DND-41 (cell line): ENCODE results near the gene CEBPE.

Experiments
- ATAC-seq: fragments of 200-7000 bp; cut with Tn5 transposase; 3 replicates; pipeline ENCODE4 v1.9.1; 2021; ENCODE audit warnings: low read depth; ENCODE audit not compliant: insufficient read depth
- DNase-seq: peaks from one replicate; pipeline ENCODE4 v3.0.0-alpha.2; 2020
- H2AFZ ChIP-seq: 2 replicates; pipeline ENCODE4 v1.6.0; 2012; ENCODE audit warnings: low read depth, low read length
- H3K27ac ChIP-seq: 2 replicates; pipeline ENCODE4 v1.5.1; 2012; ENCODE audit warnings: low read length, inconsistent platforms
- H3K27me3 ChIP-seq: fragments of 200-600 bp; sonication (generic); 2 replicates; pipeline ENCODE4 v1.6.0; 2012; ENCODE audit warnings: low read length, mild to moderate bottlenecking, inconsistent platforms; ENCODE audit not compliant: insufficient read depth, poor library complexity
- H3K36me3 ChIP-seq: 2 replicates; pipeline ENCODE4 v1.5.1; 2012; ENCODE audit warnings: low read length, inconsistent platforms; ENCODE audit not compliant: insufficient read depth
- H3K4me1 ChIP-seq: 2 replicates; pipeline ENCODE4 v1.5.1; 2012; ENCODE audit warnings: mild to moderate bottlenecking, low read length; ENCODE audit not compliant: insufficient read depth
- H3K4me2 ChIP-seq: 2 replicates; pipeline ENCODE4 v1.6.0; 2012; ENCODE audit warnings: mild to moderate bottlenecking, moderate library complexity, low read length, inconsistent platforms; ENCODE audit not compliant: insufficient read depth
- H3K4me3 ChIP-seq, 2 experiments: fragments of 200-600 bp in 1 of 2; shearing (Covaris generic) in 1 of 2; 2 replicates each; pipeline ENCODE4 v1.5.1; 2012 to 2016; ENCODE audit warnings: inconsistent platforms in 2 of 2, low read length in 2 of 2, mild to moderate bottlenecking in 2 of 2, low read depth in 1 of 2, moderate library complexity in 1 of 2
- H3K79me2 ChIP-seq: 2 replicates; pipeline ENCODE4 v1.6.0; 2012; ENCODE audit warnings: low read length, inconsistent platforms; ENCODE audit not compliant: insufficient read depth
- H3K9ac ChIP-seq: 2 replicates; pipeline ENCODE4 v1.6.0; 2012; ENCODE audit warnings: low read depth, mild to moderate bottlenecking, inconsistent platforms, low read length, moderate library complexity
- H3K9me3 ChIP-seq: 2 replicates; pipeline ENCODE4 v1.5.1; 2012; ENCODE audit warnings: low read length, moderate library complexity, mild to moderate bottlenecking, inconsistent platforms; ENCODE audit not compliant: insufficient read depth, severe bottlenecking
- H4K20me1 ChIP-seq: 2 replicates; pipeline ENCODE4 v1.6.0; 2012; ENCODE audit warnings: low read length; ENCODE audit not compliant: insufficient read depth
- EZH2 ChIP-seq: IDR thresholded peaks from 3 replicates; pipeline ENCODE4 v1.6.1; 2012; ENCODE audit warnings: borderline replicate concordance, low read depth, mild to moderate bottlenecking, moderate library complexity, low read length, inconsistent platforms; ENCODE audit not compliant: severe bottlenecking
- TF ChIP-seq, protein P1 (sequence below): IDR thresholded peaks from 2 replicates; pipeline ENCODE4 v1.5.1; 2012; ENCODE audit warnings: borderline replicate concordance, low read length, moderate library complexity, mild to moderate bottlenecking; ENCODE audit not compliant: poor library complexity, severe bottlenecking; ENCODE audit errors: extremely low read depth

The CEBPE gene

GRCh38 chr14:23146980-23147379 is 27.9 kb upstream of the CEBPE start:
- Histone ChIP-seq H3K4me3 (no peak overlapping the region), H3K36me3 (no peaks in the 10 kb centered on the region), H3K27me3 (peaks cover 34% of the 10 kb centered on the region), H2AFZ (no peak overlapping the region), H3K4me2 (no peak overlapping the region), H3K27ac (no peak overlapping the region), H3K4me1 (no peaks in the 10 kb centered on the region), H4K20me1 (0 out of 2 replicates have a peak, but pooled peaks cover 4% of the 10 kb centered on the region), H3K9me3 (no peaks in the 10 kb centered on the region), H3K9ac (no peak overlapping the region), H3K79me2 (no peaks in the 10 kb centered on the region)
- ATAC-seq: no peak
- TF ChIP-seq, protein P1, sequence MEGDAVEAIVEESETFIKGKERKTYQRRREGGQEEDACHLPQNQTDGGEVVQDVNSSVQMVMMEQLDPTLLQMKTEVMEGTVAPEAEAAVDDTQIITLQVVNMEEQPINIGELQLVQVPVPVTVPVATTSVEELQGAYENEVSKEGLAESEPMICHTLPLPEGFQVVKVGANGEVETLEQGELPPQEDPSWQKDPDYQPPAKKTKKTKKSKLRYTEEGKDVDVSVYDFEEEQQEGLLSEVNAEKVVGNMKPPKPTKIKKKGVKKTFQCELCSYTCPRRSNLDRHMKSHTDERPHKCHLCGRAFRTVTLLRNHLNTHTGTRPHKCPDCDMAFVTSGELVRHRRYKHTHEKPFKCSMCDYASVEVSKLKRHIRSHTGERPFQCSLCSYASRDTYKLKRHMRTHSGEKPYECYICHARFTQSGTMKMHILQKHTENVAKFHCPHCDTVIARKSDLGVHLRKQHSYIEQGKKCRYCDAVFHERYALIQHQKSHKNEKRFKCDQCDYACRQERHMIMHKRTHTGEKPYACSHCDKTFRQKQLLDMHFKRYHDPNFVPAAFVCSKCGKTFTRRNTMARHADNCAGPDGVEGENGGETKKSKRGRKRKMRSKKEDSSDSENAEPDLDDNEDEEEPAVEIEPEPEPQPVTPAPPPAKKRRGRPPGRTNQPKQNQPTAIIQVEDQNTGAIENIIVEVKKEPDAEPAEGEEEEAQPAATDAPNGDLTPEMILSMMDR: no peak
- TF ChIP-seq EZH2: no peak
- DNase-seq: no peak

DNA sequence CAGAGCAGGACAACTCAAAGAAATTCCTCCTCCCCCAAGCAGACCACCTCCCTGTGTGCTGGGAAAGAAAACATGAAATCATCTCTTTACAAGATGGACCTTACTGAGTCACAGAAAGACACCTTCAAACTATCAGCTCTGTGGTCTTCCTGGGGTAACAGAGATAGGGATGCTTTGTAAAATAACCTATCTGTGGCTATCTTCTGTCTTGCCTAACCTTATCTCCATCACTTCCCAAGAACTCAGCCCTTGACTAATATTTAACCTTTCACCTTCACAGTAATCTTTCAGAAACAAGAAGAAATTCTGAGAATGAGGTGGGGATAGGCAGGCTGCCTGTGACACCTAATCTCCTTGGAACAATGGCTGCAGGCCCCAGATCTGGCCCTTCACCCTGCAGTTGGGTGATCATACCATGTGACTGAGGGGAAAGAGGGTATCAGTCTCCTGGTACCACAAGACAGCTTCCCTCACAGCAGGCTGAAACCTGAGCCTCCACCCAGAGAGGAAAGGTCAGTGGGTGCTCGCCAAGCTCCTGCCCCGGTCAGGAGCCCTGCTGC is 27.4 kb upstream of the CEBPE start:
- H3K4me3 ChIP-seq: no peak overlapping the region
- no peak overlapping the region for H3K4me2 ChIP-seq
- no peak overlapping the region for H3K27ac ChIP-seq
- H3K79me2 ChIP-seq: no peaks in the 10 kb centered on the region
- H4K20me1 ChIP-seq: 0 out of 2 replicates have a peak, but pooled peaks cover 4% of the 10 kb centered on the region
- H3K9ac ChIP-seq: no peak overlapping the region
- ATAC-seq (no peak), DNase-seq (no peak)
- no peaks in the 10 kb centered on the region for H3K9me3 ChIP-seq
- H3K27me3 ChIP-seq: peaks cover 38% of the 10 kb centered on the region
- TF ChIP-seq EZH2: no peak
- TF ChIP-seq, protein P1: no peak
- no peaks in the 10 kb centered on the region for H3K36me3 ChIP-seq
- H2AFZ ChIP-seq: no peak overlapping the region
- H3K4me1 ChIP-seq: no peaks in the 10 kb centered on the region

DNA sequence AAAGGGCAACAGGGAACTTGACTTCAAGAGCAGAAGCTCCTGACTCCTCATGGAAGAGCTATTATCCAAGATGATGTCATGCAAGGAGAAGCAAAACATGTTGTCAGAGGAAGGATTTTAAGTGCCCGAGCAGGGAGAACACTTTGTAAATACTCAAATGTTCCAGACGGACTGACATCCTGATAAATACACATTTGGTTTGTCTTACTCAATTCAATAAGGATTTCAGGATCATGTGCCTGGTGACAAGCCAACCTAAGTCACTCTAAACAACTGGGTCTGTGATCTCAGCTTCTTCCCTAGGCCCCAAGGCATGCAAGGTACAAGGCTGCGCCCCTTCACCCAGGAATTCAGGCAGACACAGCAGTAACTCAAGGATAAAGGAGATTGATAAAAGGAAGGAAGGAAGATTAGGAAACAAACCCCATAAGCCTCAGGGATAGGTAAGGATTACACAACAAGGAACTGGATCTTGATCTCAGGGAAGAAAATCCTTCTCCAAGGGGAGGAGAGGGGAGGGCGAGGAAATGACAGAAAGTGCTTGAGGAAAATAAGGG is 26.8 kb upstream of the CEBPE start:
- no peak overlapping the region for H3K27ac ChIP-seq
- H3K27me3 ChIP-seq: peaks cover 36% of the 10 kb centered on the region
- no peak overlapping the region for H3K4me2 ChIP-seq

More for the DNA sequence above, 26.8 kb upstream of the CEBPE start:
- Histone ChIP-seq H3K4me1 (no peaks in the 10 kb centered on the region), H3K79me2 (no peaks in the 10 kb centered on the region), H3K36me3 (no peaks in the 10 kb centered on the region), H3K4me3 (no peak overlapping the region), H3K9me3 (no peaks in the 10 kb centered on the region), H4K20me1 (0 out of 2 replicates have a peak, but pooled peaks cover 2% of the 10 kb centered on the region), H3K9ac (no peak overlapping the region), H2AFZ (no peak overlapping the region)
- TF ChIP-seq EZH2: no peak
- TF ChIP-seq, protein P1: no peak
- ATAC-seq (no peak), DNase-seq (no peak)
